Heart right ventricle (tissue), 16 donors: ENCODE results near the gene PPM1J. TPM values are rescaled to one million over a fixed set of nuclear protein-coding genes. Genes with fewer than 3 reads are reported as not detected.

ENCODE experiments used
- ATAC-seq, 8 donors: fragments of 200-7000 bp; cut with Tn5 transposase; one replicate each; pipeline ENCODE4 v1.9.1; 2020; ENCODE audit warnings: mild to moderate bottlenecking in 8 of 8, moderate library complexity in 8 of 8, moderate number of reproducible peaks in 1 of 8
- DNase-seq, 2 donors: peaks; one replicate each; pipeline ENCODE4 v3.0.0-alpha.2; 2020
- H3K27ac ChIP-seq, 10 donors: fragments of 200-600 bp; sonication (generic) in 2 of 10; one replicate each; pipeline versions ENCODE4 v1.5.0 to v1.8.0; 2020 to 2022; ENCODE audit warnings: mild to moderate bottlenecking in 3 of 10
- H3K27me3 ChIP-seq, 7 donors: fragments of 200-600 bp; one replicate each; pipeline ENCODE4 v1.8.0; 2021 to 2022; ENCODE audit warnings: mild to moderate bottlenecking in 2 of 7
- H3K36me3 ChIP-seq, 9 donors: fragments of 200-600 bp; sonication (generic) in 1 of 9; one replicate each; pipeline versions ENCODE4 v1.5.0 to v1.8.0; 2020 to 2022; ENCODE audit warnings: mild to moderate bottlenecking in 2 of 9
- H3K4me1 ChIP-seq, 9 donors: fragments of 200-600 bp; sonication (generic) in 1 of 9; one replicate each; pipeline versions ENCODE4 v1.5.0 to v1.8.0; 2020 to 2022; ENCODE audit warnings: mild to moderate bottlenecking in 4 of 9
- H3K4me3 ChIP-seq, 10 donors: fragments of 200-600 bp; sonication (generic) in 2 of 10; one replicate each; pipeline versions ENCODE4 v1.5.0 to v1.8.0; 2020 to 2022; ENCODE audit warnings: mild to moderate bottlenecking in 7 of 10, moderate library complexity in 2 of 10
- H3K9me3 ChIP-seq, 11 donors: fragments of 200-600 bp in 10 of 11; sonication (generic) in 2 of 11; one replicate each; pipeline versions ENCODE4 v1.5.0 to v1.8.0; 2013 to 2022; ENCODE audit warnings: mild to moderate bottlenecking in 2 of 11, control low read depth in 1 of 11, moderate library complexity in 1 of 11
- WGBS, 2 donors: extraction: QIAGEN DNeasy Blood & Tissue Kit; methylation state at CpG; one replicate each; pipeline ENCODE4 v1.1.7; 2013; ENCODE audit warnings: inconsistent platforms in 1 of 2; 5-methylcytosine and 5-hydroxymethylcytosine counted together
- intact Hi-C, 10 donors: fragments of 100-400 bp; cut with DNase I; formaldehyde crosslinking; loops; one replicate each; pipeline versions ENCODE4 v1.11.1 to v1.14.2; 2022
- polyA plus RNA-seq, 2 donors: library from polyadenylated mRNA; stranded (reverse); fragments of 200-250 nt; gene quantifications; one replicate each; pipeline ENCODE4 v1.2.3, GENCODE V29; 2013
- total RNA-seq, 10 donors: library from RNA; stranded (reverse); fragmentation: NEBNext Ultra II Directional in 3 of 10; extraction: Animal tissue kit (Norgen Biotek cat#: 25700) in 3 of 10; gene quantifications; one replicate each; pipeline versions ENCODE4 v1.2.1 to v1.2.4, GENCODE V29; 2021 to 2023
- TF ChIP-seq, protein P1 (sequence below), 9 donors: fragments of 200-600 bp; sonication (generic) in 2 of 9; IDR thresholded peaks; one replicate each; pipeline versions ENCODE4 v1.5.0 to v1.8.0; 2021 to 2022; ENCODE audit warnings: antibody characterized with exemption in 9 of 9, mild to moderate bottlenecking in 5 of 9, moderate library complexity in 1 of 9
- donor health status: Arrhythmogenic right ventricular cardiomyopathy.
- donor health status: ischemic (EF 13 %, LVEDD 7.1; RV severe dilation, severe dysfunction).
- donor health status: healthy with polysubstance abuse.
- donor health status: DM: no; HTN: yes; CAD: no.
- donor health status: DM: no; HTN: no; CAD: no.
- donor health status: ischemic (EF 25% LVEDD 6.9; RV normal size, moderate dysfunction).
- donor health status: ischemic (EF 25% LVEDD 5.7; RV mildly dilated, moderate dysfunction).
- donor health status: healthy.
- donor health status: DM: yes; HTN: yes; CAD: no.
- donor health status: Ischemic cardiomyopathy.
- donor health status: ischemic (EF 35%, LVEDD 5.7; RV mildly dilated, moderate dysfunction).
- donor health status: nonischemic (EF 11% LVEDD 7.7; RV severe dilation, severe dysfunction).
- donor health status: DM: yes; HTN: yes; CAD: no.
- donor health status: PGD.
- donor health status: ischemic (EF 29% LVEDD 5.4; RV normal size, mild dysfunction).
- donor health status: nonischemic (EF 23%, LVEDD 6.1; RV moderate dilation, normal function).

Gene PPM1J
- total and polyA plus RNA-seq, 12 donors = 2.4 to 11.0 (median 8.1) TPM

DNA sequence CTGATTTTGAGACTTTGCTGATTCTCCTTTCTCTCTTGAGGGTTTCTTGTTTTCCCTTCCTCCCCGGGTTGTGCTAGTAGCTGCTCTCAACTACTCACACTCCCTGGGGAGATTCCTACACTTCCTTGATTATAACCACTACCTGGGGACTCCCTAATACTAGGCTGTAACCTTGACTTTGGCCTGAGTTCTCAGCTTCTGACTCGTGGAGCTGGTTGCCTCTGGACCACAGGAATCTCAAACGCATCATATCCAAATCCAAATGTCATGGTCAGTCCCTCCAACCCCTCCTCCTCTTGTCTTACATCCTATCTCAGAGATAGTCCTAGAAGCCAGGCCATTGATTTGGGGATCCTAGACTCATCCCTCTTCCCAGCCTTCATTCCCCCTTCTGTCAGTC, 28.7 kb downstream of the PPM1J start:
- Histone ChIP-seq H3K27ac (no peak overlapping the region), H3K9me3 (no peaks in the 10 kb centered on the region), H3K36me3 (peaks cover 0 to 57% (median 3%) of the 10 kb centered on the region in 9 donors), H3K4me3 (no peak overlapping the region), H3K27me3 (no peaks in the 10 kb centered on the region), H3K4me1 (peaks cover 0 to 25% (median 5%) of the 10 kb centered on the region in 9 donors)
- intact Hi-C loops = no loop called here
- TF ChIP-seq, protein P1, sequence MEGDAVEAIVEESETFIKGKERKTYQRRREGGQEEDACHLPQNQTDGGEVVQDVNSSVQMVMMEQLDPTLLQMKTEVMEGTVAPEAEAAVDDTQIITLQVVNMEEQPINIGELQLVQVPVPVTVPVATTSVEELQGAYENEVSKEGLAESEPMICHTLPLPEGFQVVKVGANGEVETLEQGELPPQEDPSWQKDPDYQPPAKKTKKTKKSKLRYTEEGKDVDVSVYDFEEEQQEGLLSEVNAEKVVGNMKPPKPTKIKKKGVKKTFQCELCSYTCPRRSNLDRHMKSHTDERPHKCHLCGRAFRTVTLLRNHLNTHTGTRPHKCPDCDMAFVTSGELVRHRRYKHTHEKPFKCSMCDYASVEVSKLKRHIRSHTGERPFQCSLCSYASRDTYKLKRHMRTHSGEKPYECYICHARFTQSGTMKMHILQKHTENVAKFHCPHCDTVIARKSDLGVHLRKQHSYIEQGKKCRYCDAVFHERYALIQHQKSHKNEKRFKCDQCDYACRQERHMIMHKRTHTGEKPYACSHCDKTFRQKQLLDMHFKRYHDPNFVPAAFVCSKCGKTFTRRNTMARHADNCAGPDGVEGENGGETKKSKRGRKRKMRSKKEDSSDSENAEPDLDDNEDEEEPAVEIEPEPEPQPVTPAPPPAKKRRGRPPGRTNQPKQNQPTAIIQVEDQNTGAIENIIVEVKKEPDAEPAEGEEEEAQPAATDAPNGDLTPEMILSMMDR (IDR thresholded peaks at IDR 0.05) = no peak
- DNase-seq = no peak
- ATAC-seq = no peak
- 55 to 61% methylated on average over 3 of the region's 3 CpGs for WGBS, 2 donors

DNA sequence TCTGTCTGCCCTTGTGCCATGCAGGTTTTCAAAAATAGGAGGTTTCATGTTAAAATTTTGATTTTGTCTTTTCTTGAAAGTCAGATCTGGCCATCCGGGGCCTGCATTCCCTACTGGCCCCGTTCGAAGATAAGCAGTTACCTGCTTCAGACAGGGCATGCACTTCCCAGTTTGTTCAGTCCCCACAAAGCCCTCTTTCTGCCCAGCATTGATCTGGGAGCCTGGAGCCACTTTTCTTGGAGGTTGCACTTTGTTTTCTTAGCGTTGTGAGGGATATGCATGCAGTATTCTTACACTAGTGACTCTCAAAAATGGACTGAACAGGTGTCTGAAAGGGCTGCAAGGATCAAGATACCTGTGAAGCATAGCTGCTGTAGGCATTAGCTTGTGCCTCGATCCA, 29.2 kb downstream of the PPM1J start:
- no peak overlapping the region for H3K27ac ChIP-seq
- intact Hi-C loops = no loop called here
- H3K4me3 ChIP-seq = no peak overlapping the region
- no peak for ATAC-seq
- H3K27me3 ChIP-seq = no peaks in the 10 kb centered on the region
- no peak for DNase-seq
- 88 to 90% methylated on average over 5 of the region's 5 CpGs for WGBS, 2 donors
- peaks cover 0 to 52% (median 0%) of the 10 kb centered on the region in 9 donors for H3K36me3 ChIP-seq
- no peaks in the 10 kb centered on the region for H3K9me3 ChIP-seq
- H3K4me1 ChIP-seq = peaks cover 0 to 25% (median 5%) of the 10 kb centered on the region in 9 donors
- TF ChIP-seq, protein P1 (IDR thresholded peaks at IDR 0.05) = no peak

DNA sequence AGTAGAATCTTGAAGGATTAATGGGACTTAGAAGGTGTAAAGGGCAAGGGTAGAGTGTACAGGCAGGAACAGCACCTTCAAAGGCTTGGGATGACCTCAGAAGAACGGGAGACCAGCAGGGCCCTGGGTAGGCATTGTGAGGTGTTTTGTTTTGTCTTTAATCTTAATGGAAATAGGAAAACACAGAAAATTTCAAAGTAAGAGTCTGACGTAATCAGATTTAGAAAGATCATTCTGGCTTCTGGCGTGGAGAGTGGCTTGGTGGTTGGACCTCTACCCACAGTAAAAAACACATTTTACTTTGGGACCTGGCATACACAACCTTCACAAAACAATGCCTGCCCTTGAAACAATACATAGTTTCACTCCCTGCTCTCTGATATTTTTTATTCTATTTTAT, 36.5 kb downstream of the PPM1J start:
- intact Hi-C loops = loop anchor here in 4 of 10 donors (10.0 kb wide), 1 partner anchor 54 kb away; no protein-coding TSS in a partner anchor
- ATAC-seq = no peak
- WGBS, 2 donors = 70 to 77% methylated on average over 3 of the region's 3 CpGs

DNA sequence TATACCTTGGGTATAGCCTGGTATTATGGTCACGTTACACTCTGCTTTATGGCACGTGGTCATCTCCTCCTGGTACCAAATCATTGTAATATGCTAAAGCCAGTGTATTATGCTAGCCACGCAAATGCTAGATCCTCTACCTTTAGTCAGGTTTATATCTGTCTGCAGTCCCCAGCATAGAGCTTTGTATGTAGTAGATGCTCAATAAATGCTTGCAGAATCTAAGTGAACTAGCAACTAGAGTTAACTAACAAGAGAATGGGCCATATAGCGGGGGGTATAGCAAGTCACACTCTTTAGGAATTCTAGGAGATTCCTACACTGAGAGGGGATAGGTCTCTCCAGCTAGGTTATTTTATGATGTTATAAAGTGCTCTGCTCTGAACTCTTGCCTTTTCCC, 37.6 kb downstream of the PPM1J start:
- DNase-seq = no peak
- peaks cover 10 to 55% (median 30%) of the 10 kb centered on the region in 9 donors for H3K4me1 ChIP-seq
- H3K36me3 ChIP-seq = peaks cover 0 to 7% (median 0%) of the 10 kb centered on the region in 9 donors
- no peak for ATAC-seq
- TF ChIP-seq, protein P1 (IDR thresholded peaks at IDR 0.05) = no peak
- H3K27ac ChIP-seq = no peak overlapping the region
- no peak overlapping the region for H3K4me3 ChIP-seq
- 99% methylated on average over 4 of the region's 4 CpGs for whole genome bisulfite sequencing, 2 donors
- H3K9me3 ChIP-seq = no peaks in the 10 kb centered on the region
- H3K27me3 ChIP-seq = no peaks in the 10 kb centered on the region
- intact Hi-C loops = loop anchor here in 4 of 10 donors (10.0 kb wide), 1 partner anchor 53 kb away; no protein-coding TSS in a partner anchor

More for the DNA sequence above, 36.5 kb downstream of the PPM1J start:
- peaks cover 0 to 4% (median 0%) of the 10 kb centered on the region in 9 donors for H3K36me3 ChIP-seq
- H3K4me3 ChIP-seq = no peak overlapping the region
- peaks cover 6 to 47% (median 24%) of the 10 kb centered on the region in 9 donors for H3K4me1 ChIP-seq
- no peak for DNase-seq
- H3K27ac ChIP-seq = peak overlapping the region in 3 of 10 donors; percentile 17 to 49 (median 48)
- no peaks in the 10 kb centered on the region for H3K27me3 ChIP-seq
- TF ChIP-seq, protein P1 (IDR thresholded peaks at IDR 0.05) = no peak
- no peaks in the 10 kb centered on the region for H3K9me3 ChIP-seq
